ENCODE data around the gene PLIN3.
"Not testable (repeated sequence)": the region's sequence is repeated elsewhere in the genome, so short reads cannot be mapped to it uniquely, and the experiment has no call there.

Gene PLIN3

GRCh38 chr19:4902796-4903195, 35.3 kb upstream of the PLIN3 start, which contains the start of gene ARRDC5:
Gene ARRDC5 (minus strand): TSS chr19:4902896. CDS start chr19:4902825, 71 bp downstream.
- intact Hi-C loops (cut with DNase I; ENCODE audit: low total_unique reads): no loop called here
- no peaks in the 10 kb centered on the region for H3K36me3 ChIP-seq
- TF ChIP-seq CTCF (IDR thresholded peaks at IDR 0.05): no peak
- no peak within 1 kb of the TSS for H3K4me3 ChIP-seq
- no peak within 1 kb of the TSS for H3K27ac ChIP-seq
- H3K9me3 ChIP-seq: no peaks in the 10 kb centered on the region
- no peak for DNase-seq
- no peaks in the 10 kb centered on the region for H3K4me1 ChIP-seq
- peaks cover 0 to 3% of the 10 kb centered on the region in 2 donors for H3K27me3 ChIP-seq

- intact Hi-C loops (cut with DNase I; ENCODE audit: low total_unique reads); DNase-seq; H3K4me3 ChIP-seq; H3K36me3 ChIP-seq; H3K27ac ChIP-seq; H3K27me3 ChIP-seq; H3K9me3 ChIP-seq; H3K4me1 ChIP-seq: not testable (repeated sequence)
Measured at GRCh38 chr19:4900879-4901278, 33.4 kb upstream of the PLIN3 start.

- H3K4me3 ChIP-seq: no peak overlapping the region
- no peak for DNase-seq
- H3K27ac ChIP-seq: no peak overlapping the region
- no peaks in the 10 kb centered on the region for H3K36me3 ChIP-seq
- H3K27me3 ChIP-seq: peaks cover 0 to 2% of the 10 kb centered on the region in 2 donors
- no peaks in the 10 kb centered on the region for H3K4me1 ChIP-seq
- intact Hi-C loops (cut with DNase I; ENCODE audit: low total_unique reads): no loop called here
- no peak for TF ChIP-seq CTCF (IDR thresholded peaks at IDR 0.05)
- H3K9me3 ChIP-seq: no peaks in the 10 kb centered on the region
Measured at GRCh38 chr19:4897146-4897545, 29.7 kb upstream of the PLIN3 start.

- Histone ChIP-seq H3K4me3 (no peak overlapping the region), H3K4me1 (no peaks in the 10 kb centered on the region), H3K36me3 (no peaks in the 10 kb centered on the region), H3K27ac (no peak overlapping the region), H3K9me3 (no peaks in the 10 kb centered on the region), H3K27me3 (peaks cover 0 to 8% of the 10 kb centered on the region in 2 donors)
- intact Hi-C loops (cut with DNase I; ENCODE audit: low total_unique reads): no loop called here
- no peak for DNase-seq
- no peak for TF ChIP-seq CTCF (IDR thresholded peaks at IDR 0.05)
Measured at GRCh38 chr19:4896372-4896771, 28.9 kb upstream of the PLIN3 start.

- DNase-seq; H3K4me3 ChIP-seq; H3K27ac ChIP-seq; H3K36me3 ChIP-seq; H3K4me1 ChIP-seq; intact Hi-C loops (cut with DNase I; ENCODE audit: low total_unique reads); H3K9me3 ChIP-seq: not testable (repeated sequence)
- peaks cover 0 to 21% of the 10 kb centered on the region in 2 donors for H3K27me3 ChIP-seq
Measured at GRCh38 chr19:4892962-4893361, 25.5 kb upstream of the PLIN3 start.

- no peak overlapping the region for H3K27ac ChIP-seq
- peaks cover 0 to 21% of the 10 kb centered on the region in 2 donors for H3K27me3 ChIP-seq
- DNase-seq: no peak
- no peak for TF ChIP-seq CTCF (IDR thresholded peaks at IDR 0.05)
- no peak overlapping the region for H3K4me3 ChIP-seq
- H3K9me3 ChIP-seq: no peaks in the 10 kb centered on the region
- no peaks in the 10 kb centered on the region for H3K4me1 ChIP-seq
- H3K36me3 ChIP-seq: no peaks in the 10 kb centered on the region
- intact Hi-C loops (cut with DNase I; ENCODE audit: low total_unique reads): no loop called here
Measured at GRCh38 chr19:4891066-4891465, 23.6 kb upstream of the PLIN3 start.

Measured in tibial artery (tissue), 4 donors.